ENCODE data around the gene COL4A2. TPM values are rescaled to one million over a fixed set of nuclear protein-coding genes. Genes with fewer than 3 reads are reported as not detected.
A peak's percentile ranks its signal among the peaks of the same experiment; 100 is the strongest.

COL4A2 gene
- total RNA-seq, 1 donor from 2014 or later: 1,414 TPM

GRCh38 chr13:110258876-110259631 lies 48.0 kb upstream of the COL4A2 start:
- peak overlapping the region; percentile 40 for H3K4me3 ChIP-seq (ENCODE audit: insufficient read depth, low read depth, low read length)
- peak overlapping the region; percentile 71 for H3K4me2 ChIP-seq (ENCODE audit: low read length)
- peak; percentile 49 for DNase-seq (ENCODE audit: low read depth)
- Mint-ChIP-seq H3K36me3 (ENCODE audit: low read depth, unreplicated experiment) (peaks cover 28% of the 10 kb centered on the region), H3K27ac (ENCODE audit: unreplicated experiment) (no peak overlapping the region), H3K27me3 (ENCODE audit: low read depth, unreplicated experiment) (no peaks in the 10 kb centered on the region), H3K9me3 (ENCODE audit: unreplicated experiment) (peaks cover 2% of the 10 kb centered on the region), H3K4me3 (ENCODE audit: unreplicated experiment) (no peak overlapping the region), H3K4me1 (ENCODE audit: low read depth, unreplicated experiment) (peaks cover 69% of the 10 kb centered on the region)
- H3K9ac ChIP-seq (ENCODE audit: low read length): no peak overlapping the region
- H3K79me2 ChIP-seq (ENCODE audit: insufficient read depth, low read length): peaks cover 86% of the 10 kb centered on the region
- no peaks in the 10 kb centered on the region for H3K27me3 ChIP-seq (ENCODE audit: insufficient read depth, low read length)
- no peaks in the 10 kb centered on the region for H3K9me3 ChIP-seq (ENCODE audit: insufficient read depth, low read depth, low read length)
- peak; percentile 76 for FAIRE-seq
- peak overlapping the region; percentile 68 for H3K27ac ChIP-seq (ENCODE audit: low read depth, low read length)
- peaks cover 83% of the 10 kb centered on the region for H4K20me1 ChIP-seq (ENCODE audit: insufficient read depth, low read length)
- TF ChIP-seq CTCF (IDR thresholded peaks at IDR 0.05; ENCODE audit: insufficient read depth, low read depth, low read length) (no peak), EZH2 (IDR thresholded peaks at IDR 0.05; ENCODE audit: insufficient read depth, low read length) (no peak)
- H2AFZ ChIP-seq (ENCODE audit: low read depth, low read length): no peak overlapping the region
- H3K4me1 ChIP-seq (ENCODE audit: insufficient read depth, low read length): peaks cover 46% of the 10 kb centered on the region
- H3K36me3 ChIP-seq (ENCODE audit: insufficient read depth, low read length): no peaks in the 10 kb centered on the region

DNA sequence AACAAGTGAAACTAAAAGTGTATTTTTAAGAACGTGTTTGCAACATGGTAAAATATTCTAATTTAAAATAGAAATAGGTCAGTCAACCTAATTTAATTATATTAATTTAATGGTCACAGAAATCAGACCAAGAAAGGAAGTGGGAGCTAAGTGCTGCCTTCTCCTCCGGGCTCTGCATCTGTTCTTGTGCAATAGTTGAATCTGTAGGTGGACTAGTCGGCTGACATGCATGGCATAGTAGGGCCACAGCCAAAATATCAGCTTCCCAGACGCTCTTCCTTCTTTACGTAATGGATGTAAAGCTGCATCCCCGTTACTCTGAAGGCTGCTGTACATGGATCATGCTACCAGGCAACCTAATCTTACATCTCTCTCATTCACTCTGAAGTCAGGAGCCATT lies 47.4 kb upstream of the COL4A2 start:
- DNase-seq (ENCODE audit: low read depth) (no peak), FAIRE-seq (no peak)
- Histone ChIP-seq H3K4me1 (ENCODE audit: insufficient read depth, low read length) (peaks cover 43% of the 10 kb centered on the region), H2AFZ (ENCODE audit: low read depth, low read length) (no peak overlapping the region), H3K27me3 (ENCODE audit: insufficient read depth, low read length) (no peaks in the 10 kb centered on the region), H3K27ac (ENCODE audit: low read depth, low read length) (peak overlapping the region; percentile 68), H3K9me3 (ENCODE audit: insufficient read depth, low read depth, low read length) (no peaks in the 10 kb centered on the region), H4K20me1 (ENCODE audit: insufficient read depth, low read length) (peaks cover 84% of the 10 kb centered on the region), H3K4me2 (ENCODE audit: low read length) (peak overlapping the region; percentile 71), H3K9ac (ENCODE audit: low read length) (no peak overlapping the region), H3K36me3 (ENCODE audit: insufficient read depth, low read length) (peaks cover 2% of the 10 kb centered on the region), H3K4me3 (ENCODE audit: insufficient read depth, low read depth, low read length) (peak overlapping the region; percentile 40), H3K79me2 (ENCODE audit: insufficient read depth, low read length) (peaks cover 91% of the 10 kb centered on the region)
- TF ChIP-seq CTCF (IDR thresholded peaks at IDR 0.05; ENCODE audit: insufficient read depth, low read depth, low read length): no peak
- no peak for TF ChIP-seq EZH2 (IDR thresholded peaks at IDR 0.05; ENCODE audit: insufficient read depth, low read length)
- H3K4me1 Mint-ChIP-seq (ENCODE audit: low read depth, unreplicated experiment): peaks cover 68% of the 10 kb centered on the region
- H3K27ac Mint-ChIP-seq (ENCODE audit: unreplicated experiment): no peak overlapping the region
- H3K36me3 Mint-ChIP-seq (ENCODE audit: low read depth, unreplicated experiment): peaks cover 25% of the 10 kb centered on the region
- peak overlapping the region; percentile 10 for H3K4me3 Mint-ChIP-seq (ENCODE audit: unreplicated experiment)
- H3K27me3 Mint-ChIP-seq (ENCODE audit: low read depth, unreplicated experiment): no peaks in the 10 kb centered on the region
- peaks cover 2% of the 10 kb centered on the region for H3K9me3 Mint-ChIP-seq (ENCODE audit: unreplicated experiment)

Measured in astrocyte (in vitro differentiated cells and primary cell).